BLaER1 treated with 17β-estradiol and CSF1 and Interleukin-3, amounts not matched to agents 10 nM and 100 nM (cell line): ENCODE measurements around the gene COL5A3.

Experiments used
- H3K27ac ChIP-seq, 11 experiments: shearing (Covaris generic); formaldehyde crosslinking; 2 replicates each; pipeline ENCODE4 v1.8.1; 2022
- H3K27me3 ChIP-seq, 11 experiments: shearing (Covaris generic); formaldehyde crosslinking; 2 replicates each; pipeline ENCODE4 v1.8.1; 2022
- H3K36me3 ChIP-seq, 11 experiments: shearing (Covaris generic); formaldehyde crosslinking; 2 replicates each; pipeline ENCODE4 v1.8.1; 2022
- H3K4me1 ChIP-seq, 10 experiments: shearing (Covaris generic); formaldehyde crosslinking; 2 replicates each; pipeline ENCODE4 v1.8.1; 2022
- H3K4me2 ChIP-seq, 11 experiments: shearing (Covaris generic); formaldehyde crosslinking; 2 replicates each; pipeline ENCODE4 v1.8.1; 2022
- H3K4me3 ChIP-seq, 10 experiments: shearing (Covaris generic); formaldehyde crosslinking; 2 replicates each; pipeline ENCODE4 v1.8.1; 2022
- H3K9ac ChIP-seq, 11 experiments: shearing (Covaris generic); formaldehyde crosslinking; 2 replicates each; pipeline ENCODE4 v1.8.1; 2022
- H3K9me3 ChIP-seq, 11 experiments: shearing (Covaris generic); formaldehyde crosslinking; replicated peaks in 1 of 11; 2 replicates each; pipeline ENCODE4 v1.8.1; 2022
- H4K20me1 ChIP-seq, 11 experiments: shearing (Covaris generic); formaldehyde crosslinking; 2 replicates each; pipeline ENCODE4 v1.8.1; 2022
- Cebpa-rat ChIP-seq, 11 experiments: shearing (Covaris generic); IDR thresholded peaks; 2 replicates each; pipeline ENCODE4 v1.8.1; 2022

The COL5A3 gene

GRCh38 chr19:9995999-9996398 is 14.3 kb downstream of the COL5A3 start:
- Histone ChIP-seq H3K4me2 (no peak overlapping the region), H3K27ac (no peak overlapping the region), H3K4me1 (peaks cover 5 to 17% (median 13%) of the 10 kb centered on the region in 10 experiments; a peak in 17 of 20 replicates), H3K27me3 (no peaks in the 10 kb centered on the region), H3K9ac (no peak overlapping the region), H4K20me1 (no peaks in the 10 kb centered on the region), H3K36me3 (no peaks in the 10 kb centered on the region), H3K9me3 (no peaks in the 10 kb centered on the region), H3K4me3 (no peak overlapping the region)
- TF ChIP-seq Cebpa-rat (IDR thresholded peaks at IDR 0.05), result no peak

GRCh38 chr19:9995084-9995483 is 15.2 kb downstream of the COL5A3 start:
- Histone ChIP-seq H4K20me1 (no peaks in the 10 kb centered on the region), H3K27ac (no peak overlapping the region), H3K9me3 (no peaks in the 10 kb centered on the region), H3K4me3 (no peak overlapping the region), H3K4me2 (peak overlapping the region in 5 of 11 experiments; percentile 2 to 67 (median 36); a peak in 7 of 22 replicates), H3K4me1 (peaks cover 5 to 17% (median 13%) of the 10 kb centered on the region in 10 experiments; a peak in 17 of 20 replicates), H3K9ac (no peak overlapping the region), H3K36me3 (no peaks in the 10 kb centered on the region), H3K27me3 (no peaks in the 10 kb centered on the region)
- no peak for TF ChIP-seq Cebpa-rat (IDR thresholded peaks at IDR 0.05)

- Histone ChIP-seq H3K9me3 (no peaks in the 10 kb centered on the region), H3K27me3 (no peaks in the 10 kb centered on the region), H3K27ac (no peak overlapping the region), H4K20me1 (no peaks in the 10 kb centered on the region), H3K4me3 (no peak overlapping the region), H3K9ac (no peak overlapping the region), H3K4me2 (peak overlapping the region in 6 of 11 experiments; percentile 2 to 41 (median 29); a peak in 6 of 22 replicates), H3K4me1 (peaks cover 5 to 17% (median 13%) of the 10 kb centered on the region in 10 experiments; a peak in 17 of 20 replicates), H3K36me3 (no peaks in the 10 kb centered on the region)
- no peak for TF ChIP-seq Cebpa-rat (IDR thresholded peaks at IDR 0.05)
Measured at GRCh38 chr19:9991425-9992191, 18.7 kb downstream of the COL5A3 start.

GRCh38 chr19:9989504-9989903 is 20.8 kb downstream of the COL5A3 start:
- Histone ChIP-seq H3K4me2 (no peak overlapping the region), H3K9me3 (no peaks in the 10 kb centered on the region), H3K27ac (no peak overlapping the region), H3K27me3 (no peaks in the 10 kb centered on the region), H3K4me1 (peaks cover 0 to 10% (median 5%) of the 10 kb centered on the region in 10 experiments; a peak in 11 of 20 replicates), H4K20me1 (no peaks in the 10 kb centered on the region), H3K4me3 (no peak overlapping the region), H3K9ac (no peak overlapping the region), H3K36me3 (no peaks in the 10 kb centered on the region)
- no peak for TF ChIP-seq Cebpa-rat (IDR thresholded peaks at IDR 0.05)

GRCh38 chr19:9986787-9987281 is 23.5 kb downstream of the COL5A3 start:
- H3K4me1 ChIP-seq, result peaks cover 0 to 12% (median 7%) of the 10 kb centered on the region in 10 experiments; a peak in 13 of 20 replicates
- no peaks in the 10 kb centered on the region for H3K36me3 ChIP-seq
- H4K20me1 ChIP-seq, result no peaks in the 10 kb centered on the region
- no peak for TF ChIP-seq Cebpa-rat (IDR thresholded peaks at IDR 0.05)
- H3K27ac ChIP-seq, result no peak overlapping the region
- no peaks in the 10 kb centered on the region for H3K27me3 ChIP-seq
- H3K9ac ChIP-seq, result no peak overlapping the region
- no peak overlapping the region for H3K4me3 ChIP-seq
- H3K9me3 ChIP-seq, result no peaks in the 10 kb centered on the region
- no peak overlapping the region for H3K4me2 ChIP-seq

- Histone ChIP-seq H3K9me3 (no peaks in the 10 kb centered on the region), H3K9ac (no peak overlapping the region), H3K27ac (no peak overlapping the region), H3K4me1 (peaks cover 0 to 8% (median 5%) of the 10 kb centered on the region in 10 experiments; a peak in 6 of 20 replicates), H3K27me3 (no peaks in the 10 kb centered on the region), H3K4me3 (no peak overlapping the region), H4K20me1 (no peaks in the 10 kb centered on the region; a peak in 1 of 22 replicates), H3K4me2 (peak overlapping the region in 4 of 11 experiments; percentile 6 to 27 (median 17); a peak in 4 of 22 replicates), H3K36me3 (no peaks in the 10 kb centered on the region)
- no peak for TF ChIP-seq Cebpa-rat (IDR thresholded peaks at IDR 0.05)
Measured at GRCh38 chr19:9981406-9982260, 28.7 kb downstream of the COL5A3 start.

- H3K4me2 ChIP-seq, result no peak overlapping the region
- H3K36me3 ChIP-seq, result no peaks in the 10 kb centered on the region
- H3K4me1 ChIP-seq, result no peaks in the 10 kb centered on the region
- H3K4me3 ChIP-seq, result no peak overlapping the region
- H3K9ac ChIP-seq, result no peak overlapping the region
- H4K20me1 ChIP-seq, result no peaks in the 10 kb centered on the region
- no peak overlapping the region for H3K27ac ChIP-seq
- TF ChIP-seq Cebpa-rat (IDR thresholded peaks at IDR 0.05), result no peak
- peaks cover 0 to 6% (median 0%) of the 10 kb centered on the region in 11 experiments; a peak in 2 of 22 replicates for H3K9me3 ChIP-seq
- H3K27me3 ChIP-seq, result no peaks in the 10 kb centered on the region
Measured at GRCh38 chr19:9972103-9972502, 38.2 kb downstream of the COL5A3 start.

- Histone ChIP-seq H3K27ac (no peak overlapping the region), H4K20me1 (no peaks in the 10 kb centered on the region), H3K27me3 (no peaks in the 10 kb centered on the region), H3K9ac (no peak overlapping the region), H3K4me1 (no peaks in the 10 kb centered on the region), H3K36me3 (no peaks in the 10 kb centered on the region), H3K4me3 (no peak overlapping the region), H3K4me2 (no peak overlapping the region), H3K9me3 (peaks cover 0 to 6% (median 0%) of the 10 kb centered on the region in 11 experiments; a peak in 2 of 22 replicates)
- no peak for TF ChIP-seq Cebpa-rat (IDR thresholded peaks at IDR 0.05)
Measured at GRCh38 chr19:9971166-9971897, 39.0 kb downstream of the COL5A3 start.
